Measurements from ENCODE around the gene CDH18.

GRCh38 chr5:19770396-19770795 is 217.6 kb downstream of the CDH18 start:
- no peak for TF ChIP-seq CTCF (conservative IDR thresholded peaks at IDR 0.05; ENCODE audit: low read length)
- no peak for TF ChIP-seq EZH2phosphoT487 (IDR thresholded peaks at IDR 0.05; ENCODE audit: borderline replicate concordance, low read depth, low read length)
